Spleen (tissue), 7 donors: ENCODE data around the gene ZNF71.

ENCODE experiments used
- CTCF ChIP-seq, 11 experiments: fragments of 200-600 bp in 7 of 11; fragments of 450-650 bp in 4 of 11; sonication (generic) in 4 of 11; IDR thresholded peaks in 8 of 11; conservative IDR thresholded peaks in 3 of 11; 1 replicate in 7 of 11; 2 replicates in 4 of 11; pipeline versions ENCODE4 v1.4.0 to v1.8.0; 2016 to 2021; ENCODE audit warnings: antibody characterized with exemption in 11 of 11, inconsistent platforms in 4 of 11, mild to moderate bottlenecking in 1 of 11
- POLR2A ChIP-seq, 3 donors: fragments of 450-650 bp; IDR thresholded peaks; one replicate each; pipeline ENCODE4 v1.5.1; 2017; ENCODE audit warnings: antibody characterized with exemption in 3 of 3, mild to moderate bottlenecking in 1 of 3
- POLR2AphosphoS5 ChIP-seq, 3 donors: sonication (generic); formaldehyde crosslinking; IDR thresholded peaks; one replicate each; pipeline ENCODE4 v1.5.1; 2017; ENCODE audit warnings: antibody characterized with exemption in 3 of 3
- donor health status: DM: no; HTN: no; CAD: no; lungs with moderate emphysema.
- donor health status: DM: no; HTN: no; CAD: no.
- donor health status: DM: no; HTN: no; CAD: no.

- no peak for TF ChIP-seq CTCF (IDR thresholded peaks at IDR 0.05 in 8 of 11, conservative IDR thresholded peaks at IDR 0.05 in 3 of 11)
- TF ChIP-seq POLR2A (IDR thresholded peaks at IDR 0.05): no peak
- TF ChIP-seq POLR2AphosphoS5 (IDR thresholded peaks at IDR 0.05): no peak
Measured at GRCh38 chr19:56639217-56639616, 44.1 kb downstream of the ZNF71 start.
